HG02852 (cell line): ENCODE data around the gene FBXW5.

Source experiments
- ATAC-seq: cut with Tn5 transposase; IDR thresholded peaks from one replicate; pipeline ENCODE4 v1.9.1; 2021; ENCODE audit warnings: mild to moderate bottlenecking, moderate library complexity; ENCODE audit not compliant: unreplicated experiment

The FBXW5 gene

DNA sequence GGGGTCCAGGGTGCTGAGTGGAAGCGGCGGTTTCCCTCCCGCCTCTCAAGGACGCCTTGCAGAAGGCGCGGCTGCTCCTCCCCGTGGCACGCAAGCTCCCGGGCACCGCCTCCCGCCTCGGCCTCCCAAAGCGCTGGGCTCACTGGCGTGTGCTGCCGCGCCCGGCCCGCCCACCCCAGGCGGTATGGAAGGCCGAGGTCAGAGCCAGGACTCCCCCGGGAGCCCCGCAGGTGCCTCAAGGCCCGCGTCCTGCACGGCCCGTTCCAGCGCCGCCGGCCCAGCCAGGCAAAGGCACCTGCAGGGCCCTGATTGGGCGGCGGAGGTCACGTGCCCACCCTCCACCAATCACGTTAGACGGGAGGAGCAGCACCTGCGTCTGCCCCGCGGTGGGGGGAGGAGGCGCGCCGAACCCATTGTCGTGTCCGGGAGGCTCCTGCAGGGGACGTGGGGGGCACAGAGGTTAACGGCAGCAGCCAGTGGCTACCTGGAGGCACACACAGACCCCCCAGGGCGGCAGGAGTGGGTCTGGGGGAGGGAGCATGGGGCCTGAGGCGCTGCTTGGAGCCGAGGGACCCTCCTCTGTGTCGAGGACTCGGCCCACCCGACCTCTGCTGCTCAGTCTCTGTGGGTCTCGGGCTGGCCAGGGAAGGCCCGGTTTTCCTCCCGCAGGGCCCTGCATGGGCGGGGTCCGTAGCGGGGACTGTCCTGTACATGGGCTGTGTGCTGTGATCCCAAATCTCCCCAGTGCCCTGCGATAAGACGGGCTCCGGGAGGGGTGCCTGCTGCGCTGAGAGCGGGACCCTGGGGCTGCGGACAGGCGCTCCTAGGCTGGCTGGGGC, 5.5 kb upstream of the FBXW5 start:
- ATAC-seq = peak; percentile 85

DNA sequence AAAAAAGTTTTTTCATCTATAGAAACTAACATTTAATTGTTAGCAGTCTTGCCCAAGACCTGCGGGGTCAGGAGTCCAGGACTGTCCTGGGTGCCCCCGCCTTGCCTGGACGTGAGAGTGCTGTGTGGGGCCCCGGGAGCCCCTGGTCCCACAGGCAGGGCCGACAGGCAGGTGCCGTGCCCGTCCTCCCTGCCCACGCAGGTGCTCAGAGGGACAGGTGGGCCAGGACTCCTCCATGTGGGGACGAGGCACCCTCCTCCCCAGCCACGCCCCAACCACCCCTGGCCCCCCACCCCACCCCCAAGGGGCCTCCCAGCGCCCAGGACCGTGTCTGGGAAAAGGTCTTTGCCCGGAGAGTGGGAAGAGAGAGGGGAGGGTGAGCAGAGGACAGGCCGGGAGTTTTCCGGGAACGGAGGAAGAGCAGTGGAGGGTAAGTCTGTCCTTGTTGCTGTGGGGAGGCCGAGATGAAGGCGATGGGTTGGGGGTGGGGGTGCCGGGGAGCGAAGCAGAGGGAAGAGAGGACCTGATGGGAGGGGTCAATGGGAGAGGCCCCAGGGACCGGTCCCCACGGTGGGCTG, 4.8 kb upstream of the FBXW5 start:
- no peak for ATAC-seq

DNA sequence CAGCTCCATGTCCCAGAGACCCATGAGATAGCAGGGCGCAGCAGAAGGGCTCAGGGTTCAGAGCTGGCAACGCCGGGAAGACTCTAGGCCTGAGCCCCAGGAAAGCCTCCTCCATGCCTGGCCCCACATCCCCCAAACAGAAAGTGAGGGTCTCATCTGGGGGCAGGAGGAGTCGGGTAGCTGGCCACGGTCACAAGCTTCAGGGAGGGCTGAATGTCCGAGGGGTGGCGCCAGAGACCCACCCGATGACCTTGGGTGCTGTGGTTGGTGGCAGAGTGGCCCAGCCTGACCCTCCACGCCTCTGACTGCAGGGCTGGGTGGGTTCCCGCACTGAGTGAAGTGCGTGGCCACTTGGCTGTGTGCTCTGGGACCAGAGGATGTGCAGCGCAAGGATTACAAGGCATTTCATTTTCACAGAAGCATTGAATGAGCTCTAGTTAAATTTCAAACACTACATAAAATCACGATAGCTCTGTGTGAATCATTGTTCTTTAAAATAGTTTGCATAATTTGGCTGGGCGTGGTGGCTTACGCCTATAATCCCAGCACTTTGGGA, 3.5 kb upstream of the FBXW5 start:
- ATAC-seq = no peak

DNA sequence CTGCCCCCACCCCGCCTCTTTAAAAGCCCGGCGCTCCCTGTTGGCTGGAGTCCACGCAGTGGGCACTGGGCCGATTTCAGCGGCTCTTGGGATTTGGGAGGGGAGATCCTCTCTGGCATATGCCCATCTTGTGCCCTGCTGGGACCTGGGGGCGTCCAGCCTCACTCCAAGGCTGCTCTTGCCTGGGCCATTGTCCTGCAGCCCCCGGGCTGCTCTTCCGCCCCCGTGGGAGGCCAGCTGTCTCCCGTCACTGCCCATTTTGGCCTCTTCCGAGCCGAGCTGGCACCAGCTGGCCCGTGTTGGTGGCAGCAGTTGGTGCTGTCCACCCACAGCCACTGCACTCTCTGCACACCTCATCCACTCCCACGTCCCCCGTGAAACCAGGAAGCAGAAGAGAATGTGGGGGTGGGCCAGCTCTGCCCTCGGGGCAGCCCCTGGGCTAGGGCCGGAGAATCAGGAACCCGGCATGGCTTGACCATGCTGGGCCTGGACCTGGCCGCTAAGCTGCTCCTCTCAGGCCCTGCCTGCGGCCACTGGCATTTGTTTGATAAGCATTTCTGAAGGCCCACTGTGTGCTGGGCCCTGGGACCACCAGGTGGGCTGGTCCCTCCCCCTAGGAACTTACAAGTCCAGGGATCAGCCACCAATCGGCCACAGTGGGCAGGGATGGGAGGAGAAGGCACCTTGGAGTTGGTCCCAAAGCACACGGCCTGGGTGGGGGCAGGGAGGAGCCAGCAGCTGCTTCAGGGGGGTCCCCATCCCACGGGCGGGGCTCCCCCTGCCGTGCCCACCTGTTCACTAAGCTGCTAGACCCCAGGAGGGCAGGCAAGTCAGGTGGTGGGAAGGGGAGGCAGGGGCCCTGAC, 2.7 kb upstream of the FBXW5 start:
- ATAC-seq = no peak

DNA sequence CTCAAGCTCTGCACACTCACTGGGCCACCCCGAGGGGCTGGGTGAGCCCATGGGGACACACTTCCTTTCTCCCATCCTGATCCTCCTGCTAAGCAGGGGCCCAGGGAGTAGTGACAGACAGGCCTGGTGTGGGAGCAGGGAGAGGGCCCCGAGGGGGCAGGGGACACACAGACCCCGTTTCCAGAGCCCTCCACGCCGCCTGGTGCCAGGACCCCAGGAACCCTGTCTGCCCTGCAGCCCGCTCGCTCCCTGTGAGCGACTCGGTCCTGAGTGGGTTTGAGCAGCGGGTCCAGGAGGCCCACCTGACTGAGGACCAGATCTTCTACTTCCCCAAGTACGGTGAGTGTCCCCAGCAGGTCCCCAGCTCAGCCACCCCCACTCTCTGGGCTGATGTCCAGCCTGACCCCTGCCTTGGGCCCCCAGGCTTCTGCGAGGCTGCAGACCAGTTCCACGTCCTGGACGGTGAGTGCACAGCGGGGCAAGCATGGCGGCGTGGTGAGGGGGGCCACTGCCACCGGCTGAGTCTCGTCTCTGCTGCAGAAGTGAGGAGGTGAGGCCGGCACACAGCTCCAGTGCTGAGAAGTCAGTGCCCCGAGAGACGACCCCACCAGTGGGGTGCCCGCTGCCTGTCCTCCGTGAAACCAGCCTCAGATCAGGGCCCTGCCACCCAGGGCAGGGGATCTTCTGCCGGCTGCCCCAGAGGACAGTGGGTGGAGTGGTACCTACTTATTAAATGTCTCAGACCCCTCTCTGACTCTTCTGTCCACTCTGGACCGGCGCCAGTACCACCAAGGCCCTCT, 1.9 kb upstream of the FBXW5 start:
- no peak for ATAC-seq

DNA sequence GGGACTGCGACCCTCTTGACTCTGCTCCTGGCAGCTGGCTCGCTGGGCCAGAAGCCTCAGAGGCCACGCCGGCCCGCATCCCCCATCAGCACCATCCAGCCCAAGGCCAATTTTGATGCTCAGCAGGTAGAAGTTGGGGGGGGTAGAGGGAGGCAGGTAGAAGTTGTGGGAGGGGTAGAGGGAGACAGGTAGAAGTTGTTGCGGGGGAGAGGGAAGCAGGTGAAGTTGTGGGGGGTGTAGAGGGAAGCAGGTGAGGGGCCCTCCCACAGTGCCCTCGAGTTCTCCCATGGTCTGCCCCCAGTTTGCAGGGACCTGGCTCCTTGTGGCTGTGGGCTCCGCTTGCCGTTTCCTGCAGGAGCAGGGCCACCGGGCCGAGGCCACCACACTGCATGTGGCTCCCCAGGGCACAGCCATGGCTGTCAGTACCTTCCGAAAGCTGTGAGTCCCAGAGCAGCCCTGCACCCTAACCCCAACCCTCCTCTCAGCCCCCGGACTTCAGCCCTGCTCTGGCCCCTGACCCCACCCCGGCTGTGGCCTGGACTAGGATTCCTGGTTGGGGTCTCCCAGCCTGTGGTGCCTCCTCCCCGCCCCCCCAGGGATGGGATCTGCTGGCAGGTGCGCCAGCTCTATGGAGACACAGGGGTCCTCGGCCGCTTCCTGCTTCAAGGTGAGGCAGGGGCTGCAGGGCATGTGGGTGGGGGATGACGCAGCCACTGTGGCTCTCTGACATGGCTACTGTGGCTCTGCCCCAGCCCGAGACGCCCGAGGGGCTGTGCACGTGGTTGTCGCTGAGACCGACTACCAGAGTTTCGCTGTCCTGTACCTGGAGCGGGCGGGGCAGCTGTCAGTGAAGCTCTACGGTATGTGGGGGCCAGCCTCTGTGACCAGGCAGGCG, 1.0 kb upstream of the FBXW5 start:
- no peak for ATAC-seq

DNA sequence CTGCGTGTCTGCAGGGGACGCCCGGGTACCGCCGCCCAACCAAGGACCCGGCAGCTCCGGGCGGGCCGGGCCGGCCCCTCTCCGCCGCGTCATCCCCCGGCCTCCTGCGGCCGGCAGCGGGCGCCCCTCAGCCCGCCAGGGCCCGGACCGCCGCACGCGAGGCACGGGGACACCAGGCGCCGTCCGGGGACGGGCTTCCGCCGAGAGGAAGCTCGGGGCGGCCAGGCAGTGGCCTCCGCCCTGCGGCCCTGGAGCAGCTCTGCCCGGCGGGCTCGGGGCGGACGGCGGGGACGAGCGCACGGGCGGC, 373 bp downstream of the FBXW5 start:
- ATAC-seq = peak; percentile 38

DNA sequence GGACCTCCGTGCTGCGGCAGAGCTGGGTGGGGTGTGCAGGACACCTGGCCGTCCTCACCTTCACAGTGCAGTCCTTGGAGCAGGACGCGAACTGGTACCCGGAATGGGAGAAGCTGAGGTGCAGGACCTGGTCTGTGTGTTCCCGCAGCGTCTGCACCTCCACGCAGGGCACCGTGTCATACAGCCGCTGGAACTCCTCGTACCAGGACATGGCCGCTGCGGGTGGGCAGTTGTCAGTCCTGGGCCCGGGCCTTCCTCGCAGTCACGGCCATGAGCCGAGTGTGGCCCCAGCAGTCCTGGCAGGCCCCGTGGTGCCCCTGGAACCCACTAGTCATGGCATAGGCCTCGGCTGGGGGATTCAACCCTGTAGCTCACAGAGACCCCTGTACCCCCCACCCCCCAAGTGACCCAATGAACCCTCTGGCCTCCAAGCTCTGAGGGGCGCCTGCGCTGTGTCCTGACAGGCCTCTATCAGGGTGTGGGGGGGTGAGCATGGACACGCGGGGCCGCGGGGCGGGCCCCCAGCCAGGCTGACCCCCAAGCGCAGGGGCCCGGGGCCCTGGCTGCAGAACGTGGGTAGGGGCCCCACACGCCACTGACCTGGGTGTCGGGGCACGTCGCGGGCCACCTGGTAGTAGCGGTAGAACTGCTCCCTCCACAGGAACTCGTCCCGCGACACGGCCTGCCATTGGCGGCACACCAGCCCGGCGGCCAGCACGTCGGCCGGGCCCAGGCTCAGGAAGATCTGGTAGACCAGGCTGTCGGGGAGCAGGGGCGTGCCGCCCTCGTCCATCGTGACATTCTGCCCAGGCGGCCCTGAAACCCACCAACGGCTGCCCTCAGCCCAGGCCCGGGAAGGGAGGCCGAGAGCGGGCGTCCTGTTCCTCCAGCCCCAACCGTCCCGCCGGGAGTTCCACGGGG, 987 bp downstream of the FBXW5 start:
- ATAC-seq = peak; percentile 6

DNA sequence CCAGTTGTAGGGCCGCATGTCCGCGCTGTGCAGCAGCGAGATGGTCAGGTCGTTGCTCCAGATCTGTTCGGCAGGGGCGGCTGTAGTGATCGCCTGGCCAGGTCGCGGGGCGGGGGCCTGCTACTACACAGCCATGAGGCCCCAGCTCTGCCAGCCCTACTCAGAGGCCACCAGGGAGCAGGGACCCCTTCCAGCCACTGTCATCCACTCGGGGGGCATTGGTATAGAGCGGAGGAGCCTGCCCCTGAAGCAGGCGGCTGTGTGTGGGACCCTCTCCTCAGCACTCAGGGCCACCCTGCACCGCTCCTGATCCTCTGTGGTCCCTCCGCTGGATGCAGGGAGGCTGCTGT, 1.7 kb downstream of the FBXW5 start:
- no peak for ATAC-seq

DNA sequence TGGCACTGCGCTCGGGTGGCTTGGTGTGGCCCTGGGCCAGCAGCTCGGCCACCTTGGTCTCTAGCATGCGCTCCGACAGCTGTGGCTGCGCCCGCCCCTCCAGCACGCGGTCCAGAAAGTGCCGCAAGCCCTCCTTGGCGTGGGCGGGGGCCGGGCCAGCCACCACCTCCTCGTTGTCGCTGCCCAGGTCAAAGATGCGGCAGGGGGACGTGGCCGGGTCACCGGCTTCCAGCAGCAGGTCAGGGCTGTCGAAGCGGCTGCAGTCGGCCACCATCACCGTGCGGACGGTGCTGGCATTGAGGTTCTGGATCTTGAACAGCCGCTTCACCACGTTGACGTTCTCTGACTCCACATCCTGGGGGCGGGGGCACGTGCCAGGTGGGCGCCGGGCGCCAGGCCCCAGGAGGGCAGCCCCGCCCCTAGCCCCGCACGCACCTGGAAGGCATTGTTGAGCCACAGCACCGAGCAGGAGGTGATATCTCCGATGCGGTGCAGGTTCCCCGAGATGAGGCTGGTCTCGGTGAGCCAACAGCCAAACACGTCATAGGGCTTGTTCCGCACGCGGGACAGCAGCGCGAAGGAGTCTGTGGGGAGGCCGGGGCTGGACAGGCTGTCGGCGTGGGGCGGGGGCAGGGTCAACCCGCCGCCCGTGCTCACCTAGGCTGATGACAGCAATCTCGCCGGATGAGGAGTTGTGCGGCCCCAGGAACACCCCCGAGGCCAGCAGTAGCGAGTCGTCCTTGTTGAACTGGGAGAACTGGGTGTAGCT, 2.2 kb downstream of the FBXW5 start:
- no peak for ATAC-seq

DNA sequence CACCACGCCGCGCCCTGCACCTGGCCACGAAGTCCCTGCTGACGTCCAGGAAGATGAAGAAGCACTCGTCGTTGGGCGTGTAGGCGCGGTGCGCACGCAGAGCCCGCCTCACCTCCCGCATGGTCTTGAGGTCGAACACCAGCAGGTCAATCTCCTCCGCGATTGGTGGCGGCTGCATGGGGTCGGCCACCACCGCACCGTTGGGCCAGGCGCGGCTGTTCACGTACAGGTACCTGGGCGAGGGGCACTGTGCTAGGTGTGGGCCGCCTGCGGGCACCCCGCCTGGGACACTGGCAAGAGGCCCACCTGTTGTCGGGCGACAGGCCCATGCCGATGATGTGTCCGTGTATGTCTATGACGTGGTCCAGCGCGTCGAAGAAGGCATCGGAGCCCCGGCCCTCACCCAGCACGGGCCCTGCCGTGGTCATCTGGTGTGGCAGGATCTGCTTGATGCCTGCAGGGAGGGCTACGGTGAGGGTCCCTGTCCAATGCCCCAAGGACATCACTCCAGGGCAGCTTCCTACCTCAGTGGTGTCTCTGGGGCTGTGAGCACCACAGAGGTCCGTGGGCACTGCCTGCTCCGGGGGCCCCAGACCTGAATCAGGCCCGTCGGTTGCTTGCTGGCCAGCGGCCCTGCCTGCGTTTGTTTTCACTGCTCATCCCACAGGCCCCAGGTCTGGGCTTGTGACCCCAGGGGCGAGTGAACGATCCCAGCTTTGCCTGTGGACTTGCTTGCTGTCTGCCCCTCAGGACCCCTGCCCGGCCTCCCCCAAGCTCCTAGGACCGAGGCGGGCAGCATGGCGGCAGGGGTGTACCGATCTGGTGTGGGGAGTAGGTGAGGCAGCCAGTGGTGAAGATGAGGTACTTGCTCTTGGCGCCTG, 3.1 kb downstream of the FBXW5 start:
- ATAC-seq = no peak

DNA sequence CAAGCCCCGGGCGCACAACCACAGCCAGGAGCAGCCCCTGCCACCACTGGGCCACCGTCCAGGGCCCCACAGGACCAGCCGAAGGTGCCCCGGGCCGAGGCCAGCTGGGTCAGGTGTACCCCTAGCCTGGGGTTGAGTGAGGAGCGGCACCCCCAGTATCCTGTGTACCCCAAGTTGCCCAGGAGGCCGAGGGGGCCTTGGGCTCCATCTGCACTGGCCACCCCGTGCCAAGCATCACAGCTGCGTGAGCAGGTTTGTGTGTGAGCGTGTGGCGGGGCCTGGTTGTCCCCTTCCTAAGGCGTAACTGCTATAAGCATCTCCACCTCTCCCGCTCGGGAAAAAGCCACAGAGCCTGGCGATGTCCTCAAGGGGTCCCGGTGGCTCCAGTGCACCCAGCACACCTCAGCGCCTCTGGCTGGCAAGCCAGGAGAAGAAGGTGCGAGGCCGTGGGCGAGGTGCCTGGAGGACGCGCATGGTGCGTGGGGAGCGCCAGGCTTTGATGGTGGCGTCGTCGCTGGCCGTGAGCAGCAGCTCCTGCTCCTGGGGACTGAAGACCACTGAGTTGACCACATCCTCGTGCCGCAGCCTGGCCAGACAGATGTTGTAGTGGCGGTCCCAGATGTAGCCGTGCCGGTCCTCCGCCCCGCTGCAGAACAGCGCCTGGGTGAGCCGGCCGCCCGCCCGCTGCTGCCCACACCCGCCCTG, 3.9 kb downstream of the FBXW5 start:
- no peak for ATAC-seq

DNA sequence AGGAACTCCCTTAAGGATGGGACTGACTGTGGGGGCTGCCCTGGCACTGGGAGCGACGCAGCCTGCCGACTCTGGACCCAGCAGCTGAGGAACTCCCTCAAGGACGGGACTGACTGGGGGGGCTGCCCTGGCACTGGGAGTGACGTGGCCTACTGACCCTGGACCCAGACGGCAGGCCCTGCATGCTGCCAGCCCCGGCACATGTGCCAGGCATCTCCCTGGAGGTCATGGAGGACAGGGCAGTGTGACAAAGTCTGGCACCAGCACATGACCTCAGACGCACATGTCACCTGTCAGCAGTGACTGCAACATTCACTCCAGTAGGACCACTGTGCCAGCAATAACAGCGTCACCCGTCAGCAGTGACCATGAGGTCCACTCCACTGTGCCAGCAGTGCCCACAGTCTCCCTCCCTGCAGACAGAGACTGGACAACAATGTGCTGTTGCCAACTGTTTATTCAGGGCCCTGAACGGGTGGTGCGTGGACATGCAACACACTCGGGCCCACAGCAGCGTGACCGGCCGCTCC, 4.5 kb downstream of the FBXW5 start:
- no peak for ATAC-seq

DNA sequence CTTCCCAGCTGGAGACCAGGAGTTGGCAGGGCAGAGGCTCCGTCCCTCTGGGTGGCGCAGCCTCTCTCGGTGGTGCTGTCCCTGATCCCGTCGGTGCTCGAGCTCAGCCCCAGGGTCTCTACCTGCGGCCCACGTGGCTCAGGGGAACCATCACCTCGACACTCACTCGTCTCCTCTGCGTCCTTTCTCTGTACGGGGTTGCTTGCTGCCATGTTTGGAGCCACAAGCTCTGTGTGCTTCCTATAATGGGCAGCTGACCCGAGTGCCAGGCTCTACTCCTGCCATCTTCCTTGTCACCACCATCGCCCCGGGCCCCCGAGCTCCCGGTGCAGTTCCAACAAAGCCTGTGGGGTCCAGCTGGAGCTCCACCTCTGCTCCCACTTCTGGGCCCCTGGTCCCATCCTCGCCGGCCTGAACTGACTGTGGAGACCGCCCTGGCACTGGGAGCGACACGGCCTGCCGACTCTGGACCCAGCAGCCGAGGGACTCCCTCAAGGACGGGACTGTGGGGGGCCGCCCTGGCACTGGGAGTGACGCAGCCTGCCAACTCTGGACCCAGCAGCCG, 5.0 kb downstream of the FBXW5 start:
- no peak for ATAC-seq

DNA sequence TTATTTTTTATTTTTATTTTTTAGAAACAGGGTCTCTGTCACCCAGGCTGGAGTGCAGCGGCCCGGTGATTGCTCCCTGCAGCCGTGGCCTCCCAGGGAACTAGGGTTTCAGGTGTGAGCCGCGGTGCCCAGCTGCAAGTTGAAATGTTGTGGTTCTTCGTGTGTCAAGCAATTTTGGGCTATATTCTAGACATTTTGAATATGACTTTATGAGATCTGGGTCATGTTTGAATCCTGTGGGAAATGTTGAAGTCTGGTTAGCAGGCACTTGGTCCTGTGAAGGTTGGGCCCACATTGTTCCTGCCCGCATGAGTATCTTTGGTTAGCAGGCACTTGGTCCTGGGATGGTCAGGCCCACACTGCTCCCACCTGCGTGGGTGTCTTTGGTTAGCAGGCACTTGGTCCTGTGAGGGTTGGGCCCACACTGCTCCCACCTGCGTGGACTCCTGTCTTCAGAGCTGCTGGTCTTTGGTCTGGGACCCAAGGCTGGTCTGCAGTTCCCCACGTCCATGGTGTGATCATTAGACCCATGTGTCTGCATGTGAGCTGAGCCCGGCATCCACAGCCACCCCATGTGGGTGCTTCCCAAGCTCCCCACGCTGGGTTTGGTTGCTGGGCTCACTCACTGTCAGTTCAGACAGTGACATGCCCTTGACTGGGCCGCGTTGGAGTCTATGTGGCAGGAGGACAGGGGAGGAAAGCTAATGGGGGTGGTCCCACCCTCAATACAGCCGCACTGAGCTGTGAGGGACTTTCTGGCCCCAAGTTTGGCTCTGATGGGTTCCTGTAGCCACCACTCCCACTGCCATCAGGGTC, 7.1 kb downstream of the FBXW5 start:
- ATAC-seq = no peak
